SK-N-SH treated with all-trans-retinoic acid at 6 μM for 48 hours (cell line): ENCODE measurements around the gene SLC25A6.

Experiments
- ATAC-seq: fragments of 200-7000 bp; cut with Tn5 transposase; 3 replicates; pipeline ENCODE4 v1.9.1; 2020; ENCODE audit warnings: mild to moderate bottlenecking, moderate library complexity
- ARNTL ChIP-seq: fragments of 450-650 bp; formaldehyde crosslinking; IDR thresholded peaks from 2 replicates; pipeline ENCODE4 v1.5.0; 2020; ENCODE audit warnings: low read depth, mild to moderate bottlenecking, moderate library complexity, borderline replicate concordance
- CSDC2 ChIP-seq: fragments of 250-450 bp; sonication (Bioruptor Pico); IDR thresholded peaks from 2 replicates; pipeline ENCODE4 v1.5.0; 2020; ENCODE audit warnings: mild to moderate bottlenecking, moderate library complexity
- GLIS3 ChIP-seq: fragments of 250-450 bp; sonication (Bioruptor Pico); IDR thresholded peaks from 2 replicates; pipeline ENCODE4 v1.5.0; 2020; ENCODE audit warnings: mild to moderate bottlenecking, moderate library complexity
- ISL1 ChIP-seq: fragments of 250-450 bp; sonication (Bioruptor Pico); IDR thresholded peaks from 2 replicates; pipeline ENCODE4 v2.1.2; 2022; ENCODE audit warnings: mild to moderate bottlenecking, moderate library complexity
- OSR1 ChIP-seq: fragments of 250-450 bp; sonication (Bioruptor Pico); IDR thresholded peaks from 2 replicates; pipeline ENCODE4 v1.8.0; 2022; ENCODE audit warnings: moderate library complexity, mild to moderate bottlenecking, inconsistent platforms
- RARB ChIP-seq: fragments of 250-450 bp; sonication (Bioruptor Pico); IDR thresholded peaks from 2 replicates; pipeline ENCODE4 v1.8.0; 2021; ENCODE audit warnings: mild to moderate bottlenecking, moderate library complexity
- SNAI2 ChIP-seq: fragments of 250-450 bp; sonication (Bioruptor Pico); IDR thresholded peaks from 2 replicates; pipeline ENCODE4 v1.5.0; 2020; ENCODE audit warnings: mild to moderate bottlenecking, moderate library complexity
- TCF4 ChIP-seq: fragments of 250-450 bp; sonication (Bioruptor Pico); IDR thresholded peaks from 2 replicates; pipeline ENCODE4 v1.8.0; 2021; ENCODE audit warnings: mild to moderate bottlenecking, moderate library complexity, borderline replicate concordance
- TOX ChIP-seq: fragments of 250-450 bp; sonication (Bioruptor Pico); IDR thresholded peaks from 2 replicates; pipeline ENCODE4 v1.8.0; 2021; ENCODE audit warnings: mild to moderate bottlenecking, moderate library complexity, borderline replicate concordance
- ZFP3 ChIP-seq: fragments of 250-450 bp; sonication (Bioruptor Pico); IDR thresholded peaks from 2 replicates; pipeline ENCODE4 v1.5.0; 2020; ENCODE audit warnings: mild to moderate bottlenecking, moderate library complexity
- ZFP30 ChIP-seq: fragments of 450-650 bp; formaldehyde crosslinking; IDR thresholded peaks from 2 replicates; pipeline ENCODE4 v1.5.0; 2022; ENCODE audit warnings: mild to moderate bottlenecking, moderate library complexity
- ZNF565 ChIP-seq: fragments of 450-650 bp; formaldehyde crosslinking; conservative IDR thresholded peaks from 2 replicates; pipeline ENCODE4 v1.5.0; 2020; ENCODE audit warnings: low read depth, mild to moderate bottlenecking, moderate library complexity
- ZNF70 ChIP-seq: fragments of 450-650 bp; formaldehyde crosslinking; IDR thresholded peaks from 2 replicates; pipeline ENCODE4 v1.5.0; 2020; ENCODE audit warnings: mild to moderate bottlenecking, moderate library complexity
- ZNF8 ChIP-seq: fragments of 450-650 bp; formaldehyde crosslinking; IDR thresholded peaks from 2 replicates; pipeline ENCODE4 v1.5.0; 2020; ENCODE audit warnings: mild to moderate bottlenecking, moderate library complexity
- TF ChIP-seq, protein P1 (sequence below): fragments of 250-450 bp; sonication (Bioruptor Pico); IDR thresholded peaks from 2 replicates; pipeline ENCODE4 v1.8.0; 2021; ENCODE audit warnings: low read depth, mild to moderate bottlenecking, moderate library complexity, borderline replicate concordance
- TF ChIP-seq, protein P2 (sequence below): fragments of 250-450 bp; sonication (Bioruptor Pico); IDR thresholded peaks from 2 replicates; pipeline ENCODE4 v1.5.0; 2020; ENCODE audit warnings: mild to moderate bottlenecking, moderate library complexity
- TF ChIP-seq, protein P3 (sequence below): fragments of 250-450 bp; sonication (Bioruptor Pico); IDR thresholded peaks from 2 replicates; pipeline ENCODE4 v1.5.1; 2021; ENCODE audit warnings: mild to moderate bottlenecking, moderate library complexity
- TF ChIP-seq, protein P4 (sequence below): fragments of 250-450 bp; sonication (Bioruptor Pico); IDR thresholded peaks from 2 replicates; pipeline ENCODE4 v1.5.1; 2020; ENCODE audit warnings: low read depth, mild to moderate bottlenecking, moderate library complexity
- TF ChIP-seq, protein P5 (sequence below): fragments of 250-450 bp; sonication (Bioruptor Pico); IDR thresholded peaks from 2 replicates; pipeline ENCODE4 v1.8.0; 2020; ENCODE audit warnings: mild to moderate bottlenecking, moderate library complexity, borderline replicate concordance

The SLC25A6 gene

DNA sequence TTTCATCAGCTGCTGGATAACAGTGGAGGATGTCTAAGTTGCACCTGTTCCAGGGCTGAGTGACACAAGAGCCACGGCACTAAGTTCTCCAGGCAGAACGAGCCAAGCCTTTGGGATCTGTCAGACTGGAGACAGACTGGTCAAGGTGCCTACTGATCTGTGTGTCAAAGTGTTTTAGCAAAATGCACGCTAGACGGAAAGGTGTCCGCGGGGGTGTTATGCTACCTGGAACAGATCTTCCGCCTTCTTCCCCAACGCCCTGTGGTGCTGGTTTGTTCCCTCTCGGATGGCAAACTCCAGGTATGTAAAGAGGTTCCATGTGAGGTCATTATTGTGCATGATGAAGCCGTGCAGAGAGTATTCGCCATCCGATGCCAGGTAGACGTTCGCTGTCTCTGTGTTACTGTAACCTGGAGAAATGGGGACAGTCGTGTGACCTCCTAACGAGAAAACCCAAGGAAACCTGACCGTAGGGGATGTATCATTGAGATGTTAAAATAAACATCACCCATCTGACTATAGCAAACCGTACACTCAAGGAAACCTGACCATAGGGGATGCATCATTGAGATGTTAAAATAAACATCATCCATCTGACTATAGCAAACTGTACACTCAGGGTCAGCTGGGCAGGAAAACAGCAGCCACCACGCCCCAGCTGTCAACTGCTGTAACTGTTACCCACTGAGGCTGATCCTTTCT is 29.7 kb upstream of the SLC25A6 start:
- TF ChIP-seq TCF4 (CRISPR knock-in tag) = no peak
- no peak for TF ChIP-seq GLIS3 (CRISPR knock-in tag)
- TF ChIP-seq SNAI2 = no peak
- no peak for TF ChIP-seq OSR1 (CRISPR knock-in tag)
- TF ChIP-seq, protein P1, sequence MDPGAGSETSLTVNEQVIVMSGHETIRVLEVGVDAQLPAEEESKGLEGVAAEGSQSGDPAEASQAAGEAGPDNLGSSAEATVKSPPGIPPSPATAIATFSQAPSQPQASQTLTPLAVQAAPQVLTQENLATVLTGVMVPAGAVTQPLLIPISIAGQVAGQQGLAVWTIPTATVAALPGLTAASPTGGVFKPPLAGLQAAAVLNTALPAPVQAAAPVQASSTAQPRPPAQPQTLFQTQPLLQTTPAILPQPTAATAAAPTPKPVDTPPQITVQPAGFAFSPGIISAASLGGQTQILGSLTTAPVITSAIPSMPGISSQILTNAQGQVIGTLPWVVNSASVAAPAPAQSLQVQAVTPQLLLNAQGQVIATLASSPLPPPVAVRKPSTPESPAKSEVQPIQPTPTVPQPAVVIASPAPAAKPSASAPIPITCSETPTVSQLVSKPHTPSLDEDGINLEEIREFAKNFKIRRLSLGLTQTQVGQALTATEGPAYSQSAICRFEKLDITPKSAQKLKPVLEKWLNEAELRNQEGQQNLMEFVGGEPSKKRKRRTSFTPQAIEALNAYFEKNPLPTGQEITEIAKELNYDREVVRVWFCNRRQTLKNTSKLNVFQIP = no peak
- no peak for TF ChIP-seq ZNF70 (CRISPR knock-in tag)
- no peak for ATAC-seq

DNA sequence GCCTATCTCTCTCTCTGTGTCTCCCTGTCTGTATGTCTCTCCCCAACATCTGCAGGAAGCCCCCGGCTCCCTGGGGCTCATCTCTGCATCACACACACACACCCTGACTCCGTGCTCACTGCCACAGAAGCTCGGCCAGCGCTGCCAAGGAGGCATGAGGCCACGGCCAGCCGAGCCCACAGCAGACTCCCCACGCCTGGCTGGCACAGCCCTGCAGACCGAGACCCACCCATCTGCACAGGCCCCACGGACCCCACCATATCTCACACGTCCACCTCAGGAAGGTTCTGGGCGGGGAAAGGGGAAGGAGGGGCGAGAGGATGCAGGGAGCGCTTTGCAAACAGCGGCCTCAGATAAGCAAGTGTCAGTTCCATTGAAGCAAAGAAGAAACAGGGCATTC is 28.5 kb upstream of the SLC25A6 start:
- TF ChIP-seq ARNTL = no peak
- TF ChIP-seq SNAI2 = no peak
- TF ChIP-seq TOX (CRISPR knock-in tag) = no peak
- no peak for TF ChIP-seq ZNF565 (CRISPR knock-in tag)
- TF ChIP-seq ZNF8 = no peak
- TF ChIP-seq ZFP3 = no peak
- TF ChIP-seq, protein P2, sequence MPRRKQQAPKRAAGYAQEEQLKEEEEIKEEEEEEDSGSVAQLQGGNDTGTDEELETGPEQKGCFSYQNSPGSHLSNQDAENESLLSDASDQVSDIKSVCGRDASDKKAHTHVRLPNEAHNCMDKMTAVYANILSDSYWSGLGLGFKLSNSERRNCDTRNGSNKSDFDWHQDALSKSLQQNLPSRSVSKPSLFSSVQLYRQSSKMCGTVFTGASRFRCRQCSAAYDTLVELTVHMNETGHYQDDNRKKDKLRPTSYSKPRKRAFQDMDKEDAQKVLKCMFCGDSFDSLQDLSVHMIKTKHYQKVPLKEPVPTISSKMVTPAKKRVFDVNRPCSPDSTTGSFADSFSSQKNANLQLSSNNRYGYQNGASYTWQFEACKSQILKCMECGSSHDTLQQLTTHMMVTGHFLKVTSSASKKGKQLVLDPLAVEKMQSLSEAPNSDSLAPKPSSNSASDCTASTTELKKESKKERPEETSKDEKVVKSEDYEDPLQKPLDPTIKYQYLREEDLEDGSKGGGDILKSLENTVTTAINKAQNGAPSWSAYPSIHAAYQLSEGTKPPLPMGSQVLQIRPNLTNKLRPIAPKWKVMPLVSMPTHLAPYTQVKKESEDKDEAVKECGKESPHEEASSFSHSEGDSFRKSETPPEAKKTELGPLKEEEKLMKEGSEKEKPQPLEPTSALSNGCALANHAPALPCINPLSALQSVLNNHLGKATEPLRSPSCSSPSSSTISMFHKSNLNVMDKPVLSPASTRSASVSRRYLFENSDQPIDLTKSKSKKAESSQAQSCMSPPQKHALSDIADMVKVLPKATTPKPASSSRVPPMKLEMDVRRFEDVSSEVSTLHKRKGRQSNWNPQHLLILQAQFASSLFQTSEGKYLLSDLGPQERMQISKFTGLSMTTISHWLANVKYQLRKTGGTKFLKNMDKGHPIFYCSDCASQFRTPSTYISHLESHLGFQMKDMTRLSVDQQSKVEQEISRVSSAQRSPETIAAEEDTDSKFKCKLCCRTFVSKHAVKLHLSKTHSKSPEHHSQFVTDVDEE = no peak
- TF ChIP-seq, protein P3, sequence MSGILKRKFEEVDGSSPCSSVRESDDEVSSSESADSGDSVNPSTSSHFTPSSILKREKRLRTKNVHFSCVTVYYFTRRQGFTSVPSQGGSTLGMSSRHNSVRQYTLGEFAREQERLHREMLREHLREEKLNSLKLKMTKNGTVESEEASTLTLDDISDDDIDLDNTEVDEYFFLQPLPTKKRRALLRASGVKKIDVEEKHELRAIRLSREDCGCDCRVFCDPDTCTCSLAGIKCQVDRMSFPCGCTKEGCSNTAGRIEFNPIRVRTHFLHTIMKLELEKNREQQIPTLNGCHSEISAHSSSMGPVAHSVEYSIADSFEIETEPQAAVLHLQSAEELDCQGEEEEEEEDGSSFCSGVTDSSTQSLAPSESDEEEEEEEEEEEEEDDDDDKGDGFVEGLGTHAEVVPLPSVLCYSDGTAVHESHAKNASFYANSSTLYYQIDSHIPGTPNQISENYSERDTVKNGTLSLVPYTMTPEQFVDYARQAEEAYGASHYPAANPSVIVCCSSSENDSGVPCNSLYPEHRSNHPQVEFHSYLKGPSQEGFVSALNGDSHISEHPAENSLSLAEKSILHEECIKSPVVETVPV (CRISPR knock-in tag) = no peak
- no peak for TF ChIP-seq ZFP30 (CRISPR knock-in tag)
- TF ChIP-seq GLIS3 (CRISPR knock-in tag) = no peak
- TF ChIP-seq, protein P1 = no peak
- TF ChIP-seq OSR1 (CRISPR knock-in tag) = no peak
- TF ChIP-seq, protein P4, sequence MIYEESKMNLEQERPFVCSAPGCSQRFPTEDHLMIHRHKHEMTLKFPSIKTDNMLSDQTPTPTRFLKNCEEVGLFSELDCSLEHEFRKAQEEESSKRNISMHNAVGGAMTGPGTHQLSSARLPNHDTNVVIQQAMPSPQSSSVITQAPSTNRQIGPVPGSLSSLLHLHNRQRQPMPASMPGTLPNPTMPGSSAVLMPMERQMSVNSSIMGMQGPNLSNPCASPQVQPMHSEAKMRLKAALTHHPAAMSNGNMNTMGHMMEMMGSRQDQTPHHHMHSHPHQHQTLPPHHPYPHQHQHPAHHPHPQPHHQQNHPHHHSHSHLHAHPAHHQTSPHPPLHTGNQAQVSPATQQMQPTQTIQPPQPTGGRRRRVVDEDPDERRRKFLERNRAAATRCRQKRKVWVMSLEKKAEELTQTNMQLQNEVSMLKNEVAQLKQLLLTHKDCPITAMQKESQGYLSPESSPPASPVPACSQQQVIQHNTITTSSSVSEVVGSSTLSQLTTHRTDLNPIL (CRISPR knock-in tag) = no peak
- no peak for TF ChIP-seq CSDC2 (CRISPR knock-in tag)
- TF ChIP-seq, protein P5, sequence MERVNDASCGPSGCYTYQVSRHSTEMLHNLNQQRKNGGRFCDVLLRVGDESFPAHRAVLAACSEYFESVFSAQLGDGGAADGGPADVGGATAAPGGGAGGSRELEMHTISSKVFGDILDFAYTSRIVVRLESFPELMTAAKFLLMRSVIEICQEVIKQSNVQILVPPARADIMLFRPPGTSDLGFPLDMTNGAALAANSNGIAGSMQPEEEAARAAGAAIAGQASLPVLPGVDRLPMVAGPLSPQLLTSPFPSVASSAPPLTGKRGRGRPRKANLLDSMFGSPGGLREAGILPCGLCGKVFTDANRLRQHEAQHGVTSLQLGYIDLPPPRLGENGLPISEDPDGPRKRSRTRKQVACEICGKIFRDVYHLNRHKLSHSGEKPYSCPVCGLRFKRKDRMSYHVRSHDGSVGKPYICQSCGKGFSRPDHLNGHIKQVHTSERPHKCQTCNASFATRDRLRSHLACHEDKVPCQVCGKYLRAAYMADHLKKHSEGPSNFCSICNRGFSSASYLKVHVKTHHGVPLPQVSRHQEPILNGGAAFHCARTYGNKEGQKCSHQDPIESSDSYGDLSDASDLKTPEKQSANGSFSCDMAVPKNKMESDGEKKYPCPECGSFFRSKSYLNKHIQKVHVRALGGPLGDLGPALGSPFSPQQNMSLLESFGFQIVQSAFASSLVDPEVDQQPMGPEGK = no peak
- no peak for TF ChIP-seq ZNF70 (CRISPR knock-in tag)
- no peak for TF ChIP-seq RARB (CRISPR knock-in tag)
- TF ChIP-seq ISL1 (CRISPR knock-in tag) = no peak
- peak; percentile 12 for ATAC-seq
